ENCODE measurements around the gene KCND3. TPM values are rescaled to one million over a fixed set of nuclear protein-coding genes. Genes with fewer than 3 reads are reported as not detected.

The KCND3 gene
- polyA plus RNA-seq, 2 donors: 0.57 to 1.6 TPM

DNA sequence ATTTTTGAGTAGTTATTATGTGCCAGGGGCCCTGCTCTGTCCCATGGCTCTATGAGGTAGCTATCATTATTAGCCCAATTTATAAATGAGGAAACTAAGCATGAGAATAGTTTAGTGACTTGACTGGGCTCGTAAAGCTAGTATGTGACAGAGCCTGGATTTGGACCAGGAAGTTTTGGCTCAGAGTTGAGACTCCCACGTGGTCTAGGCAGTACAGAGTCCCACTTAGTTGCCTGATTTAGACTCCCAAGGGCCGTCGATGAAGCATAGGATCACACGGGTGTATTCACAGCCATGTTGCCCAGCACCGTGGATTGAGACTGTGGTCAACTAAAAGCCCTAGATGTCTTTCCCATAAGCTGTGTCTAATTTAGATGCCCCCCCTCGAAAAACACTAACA lies 152.1 kb downstream of the KCND3 start:
- 58 to 64% methylated on average over 7 of the region's 7 CpGs for WGBS, 2 donors
- no peaks in the 10 kb centered on the region for H3K27me3 ChIP-seq (ENCODE audit: control insufficient read depth in 1 of 2, insufficient read depth in 2 of 2, low read length in 2 of 2)
- H3K9me3 ChIP-seq (ENCODE audit: control insufficient read depth in 2 of 2, insufficient read depth in 1 of 2, low read depth in 1 of 2, low read length in 1 of 2): no peaks in the 10 kb centered on the region
- H3K36me3 ChIP-seq (ENCODE audit: control insufficient read depth in 2 of 2, insufficient read depth in 2 of 2, low read length in 1 of 2): no peaks in the 10 kb centered on the region
- no peak overlapping the region for H3K27ac ChIP-seq (ENCODE audit: low read depth in 2 of 2, low read length in 1 of 2)
- no peaks in the 10 kb centered on the region for H3K4me1 ChIP-seq (ENCODE audit: control insufficient read depth in 2 of 2, insufficient read depth in 2 of 2, low read length in 1 of 2)
- no peak overlapping the region for H3K4me3 ChIP-seq (ENCODE audit: low read depth in 1 of 2, low read length in 2 of 2)

DNA sequence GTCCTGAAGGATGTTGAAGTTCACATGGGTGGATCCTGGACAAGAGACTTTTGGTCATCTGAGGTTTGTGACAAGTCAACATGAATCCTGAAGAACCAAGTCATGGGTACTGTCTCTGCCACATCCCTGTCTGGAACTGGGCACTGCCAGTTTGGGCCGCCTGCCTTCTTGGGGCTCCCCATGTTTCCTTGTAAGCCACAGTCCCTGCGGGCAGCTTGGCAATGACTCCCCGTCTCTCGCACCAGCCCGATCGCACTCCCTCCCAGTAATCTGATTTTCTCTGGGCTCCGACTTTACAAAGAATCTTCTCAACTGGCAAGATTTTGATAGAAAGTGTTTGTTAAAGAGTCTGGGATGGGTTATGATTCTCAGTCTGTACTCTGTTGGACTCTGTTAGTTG lies 153.4 kb downstream of the KCND3 start:
- no peaks in the 10 kb centered on the region for H3K4me1 ChIP-seq (ENCODE audit: control insufficient read depth in 2 of 2, insufficient read depth in 2 of 2, low read length in 1 of 2)
- no peak overlapping the region for H3K4me3 ChIP-seq (ENCODE audit: low read depth in 1 of 2, low read length in 2 of 2)
- no peak overlapping the region for H3K27ac ChIP-seq (ENCODE audit: low read depth in 2 of 2, low read length in 1 of 2)
- no peaks in the 10 kb centered on the region for H3K27me3 ChIP-seq (ENCODE audit: control insufficient read depth in 1 of 2, insufficient read depth in 2 of 2, low read length in 2 of 2)
- WGBS, 2 donors: 94 to 96% methylated on average over 7 of the region's 7 CpGs
- H3K9me3 ChIP-seq (ENCODE audit: control insufficient read depth in 2 of 2, insufficient read depth in 1 of 2, low read depth in 1 of 2, low read length in 1 of 2): no peaks in the 10 kb centered on the region
- no peaks in the 10 kb centered on the region for H3K36me3 ChIP-seq (ENCODE audit: control insufficient read depth in 2 of 2, insufficient read depth in 2 of 2, low read length in 1 of 2)

DNA sequence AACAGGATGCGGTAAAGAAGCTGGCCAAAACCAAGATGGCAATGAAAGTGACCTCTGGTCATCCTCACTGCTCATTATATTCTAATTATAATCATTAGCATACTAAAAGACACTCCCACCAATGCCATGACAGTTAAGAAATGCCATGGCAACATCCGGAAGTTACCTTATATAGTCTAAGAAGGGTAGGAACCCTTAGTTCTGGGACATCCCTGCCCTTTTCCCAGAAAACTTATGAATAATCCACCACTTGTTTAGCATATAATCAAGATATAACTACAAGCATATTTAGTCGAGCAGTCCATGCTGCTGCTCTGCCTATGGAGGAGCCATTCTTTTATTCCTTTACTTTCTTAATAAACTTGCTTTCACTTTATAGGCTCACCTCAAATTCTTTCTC lies 154.0 kb downstream of the KCND3 start:
- Histone ChIP-seq H3K27ac (ENCODE audit: low read depth in 2 of 2, low read length in 1 of 2) (no peak overlapping the region), H3K4me3 (ENCODE audit: low read depth in 1 of 2, low read length in 2 of 2) (no peak overlapping the region), H3K9me3 (ENCODE audit: control insufficient read depth in 2 of 2, insufficient read depth in 1 of 2, low read depth in 1 of 2, low read length in 1 of 2) (no peaks in the 10 kb centered on the region), H3K4me1 (ENCODE audit: control insufficient read depth in 2 of 2, insufficient read depth in 2 of 2, low read length in 1 of 2) (no peaks in the 10 kb centered on the region), H3K27me3 (ENCODE audit: control insufficient read depth in 1 of 2, insufficient read depth in 2 of 2, low read length in 2 of 2) (no peaks in the 10 kb centered on the region), H3K36me3 (ENCODE audit: control insufficient read depth in 2 of 2, insufficient read depth in 2 of 2, low read length in 1 of 2) (no peaks in the 10 kb centered on the region)
- 87 to 95% methylated on average over 3 of the region's 3 CpGs for WGBS, 2 donors

DNA sequence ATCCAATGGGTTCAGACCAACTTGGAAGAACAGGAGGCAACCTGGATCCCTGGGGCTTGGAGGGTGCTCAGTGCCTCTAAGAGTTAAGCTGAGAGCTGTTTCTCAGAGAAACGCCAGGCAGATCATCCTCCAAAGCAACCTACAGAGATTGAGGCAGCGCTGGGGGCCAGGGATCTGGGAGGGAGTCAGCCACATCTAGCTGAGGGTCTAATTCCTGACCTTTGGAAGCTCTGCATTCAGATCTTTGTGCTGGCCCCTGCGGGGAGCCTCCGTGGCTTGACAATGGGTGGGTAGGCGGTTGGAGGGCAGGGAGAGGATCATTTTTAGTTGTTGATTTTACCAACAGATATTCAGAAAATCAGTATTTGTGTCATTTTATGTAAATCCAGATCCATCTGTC lies 154.5 kb downstream of the KCND3 start:
- Histone ChIP-seq H3K4me3 (ENCODE audit: low read depth in 1 of 2, low read length in 2 of 2) (no peak overlapping the region), H3K9me3 (ENCODE audit: control insufficient read depth in 2 of 2, insufficient read depth in 1 of 2, low read depth in 1 of 2, low read length in 1 of 2) (no peaks in the 10 kb centered on the region), H3K4me1 (ENCODE audit: control insufficient read depth in 2 of 2, insufficient read depth in 2 of 2, low read length in 1 of 2) (no peaks in the 10 kb centered on the region), H3K27ac (ENCODE audit: low read depth in 2 of 2, low read length in 1 of 2) (no peak overlapping the region), H3K36me3 (ENCODE audit: control insufficient read depth in 2 of 2, insufficient read depth in 2 of 2, low read length in 1 of 2) (no peaks in the 10 kb centered on the region), H3K27me3 (ENCODE audit: control insufficient read depth in 1 of 2, insufficient read depth in 2 of 2, low read length in 2 of 2) (no peaks in the 10 kb centered on the region)
- WGBS, 2 donors: 74 to 81% methylated on average over 5 of the region's 5 CpGs

DNA sequence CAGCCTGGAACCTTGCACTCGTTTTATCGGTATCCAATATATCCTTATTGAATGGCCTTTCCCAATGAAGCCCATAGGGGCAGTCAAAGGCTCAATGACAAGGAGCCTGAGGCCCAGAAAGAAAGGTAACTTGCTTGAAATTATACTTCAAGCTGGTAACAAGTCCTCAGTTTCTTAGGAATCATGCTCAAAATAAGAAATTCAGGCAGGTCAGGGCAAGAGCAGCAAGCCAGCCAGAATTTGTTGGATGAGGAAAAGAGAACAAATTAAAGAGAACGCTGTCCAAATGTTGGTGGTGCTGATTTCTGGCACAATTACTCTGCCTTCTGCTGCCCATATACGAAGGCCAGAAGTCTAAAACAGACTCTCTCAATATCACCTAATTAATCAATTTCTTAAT lies 156.1 kb downstream of the KCND3 start:
- H3K4me3 ChIP-seq (ENCODE audit: low read depth in 1 of 2, low read length in 2 of 2): no peak overlapping the region
- H3K36me3 ChIP-seq (ENCODE audit: control insufficient read depth in 2 of 2, insufficient read depth in 2 of 2, low read length in 1 of 2): no peaks in the 10 kb centered on the region
- H3K27ac ChIP-seq (ENCODE audit: low read depth in 2 of 2, low read length in 1 of 2): no peak overlapping the region
- no peaks in the 10 kb centered on the region for H3K4me1 ChIP-seq (ENCODE audit: control insufficient read depth in 2 of 2, insufficient read depth in 2 of 2, low read length in 1 of 2)
- no peaks in the 10 kb centered on the region for H3K9me3 ChIP-seq (ENCODE audit: control insufficient read depth in 2 of 2, insufficient read depth in 1 of 2, low read depth in 1 of 2, low read length in 1 of 2)
- no peaks in the 10 kb centered on the region for H3K27me3 ChIP-seq (ENCODE audit: control insufficient read depth in 1 of 2, insufficient read depth in 2 of 2, low read length in 2 of 2)
- 64 to 69% methylated on average over 4 of the region's 4 CpGs for WGBS, 2 donors

DNA sequence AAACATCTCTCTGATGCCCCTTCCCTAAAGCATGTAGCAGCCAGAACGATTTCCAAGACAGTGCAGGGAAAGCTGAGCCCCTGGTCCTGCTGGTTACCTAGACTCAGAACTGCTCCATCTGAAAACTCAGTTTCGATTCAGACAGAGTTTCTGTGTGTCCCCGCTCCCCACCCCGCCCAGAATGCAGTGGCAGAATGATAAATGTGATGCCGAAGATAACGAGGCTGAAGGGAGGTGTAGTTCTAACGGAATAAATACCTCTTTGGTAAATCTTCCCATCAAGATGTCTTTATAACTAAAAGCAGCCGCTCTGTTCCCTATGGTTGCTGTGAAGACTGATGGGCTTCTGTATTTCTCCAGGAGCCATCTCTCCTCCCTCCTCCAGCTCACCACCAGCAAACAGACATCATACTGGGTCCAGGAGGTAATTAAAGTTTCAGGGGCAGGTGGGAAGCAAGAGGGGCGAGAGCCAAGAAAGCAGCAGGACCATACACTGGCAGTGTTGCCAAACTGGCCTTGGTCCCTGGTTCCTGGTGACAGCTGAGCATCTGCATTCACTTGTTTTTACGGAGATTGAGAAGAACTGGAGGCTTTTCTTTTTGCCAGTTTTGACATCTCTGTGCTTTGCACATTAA lies 156.8 kb downstream of the KCND3 start:
- H3K9me3 ChIP-seq (ENCODE audit: control insufficient read depth in 2 of 2, insufficient read depth in 1 of 2, low read depth in 1 of 2, low read length in 1 of 2): no peaks in the 10 kb centered on the region
- WGBS, 2 donors: 73 to 82% methylated on average over 10 of the region's 10 CpGs
- H3K4me1 ChIP-seq (ENCODE audit: control insufficient read depth in 2 of 2, insufficient read depth in 2 of 2, low read length in 1 of 2): no peaks in the 10 kb centered on the region
- no peak overlapping the region for H3K4me3 ChIP-seq (ENCODE audit: low read depth in 1 of 2, low read length in 2 of 2)
- no peaks in the 10 kb centered on the region for H3K27me3 ChIP-seq (ENCODE audit: control insufficient read depth in 1 of 2, insufficient read depth in 2 of 2, low read length in 2 of 2)
- no peaks in the 10 kb centered on the region for H3K36me3 ChIP-seq (ENCODE audit: control insufficient read depth in 2 of 2, insufficient read depth in 2 of 2, low read length in 1 of 2)
- no peak overlapping the region for H3K27ac ChIP-seq (ENCODE audit: low read depth in 2 of 2, low read length in 1 of 2)

DNA sequence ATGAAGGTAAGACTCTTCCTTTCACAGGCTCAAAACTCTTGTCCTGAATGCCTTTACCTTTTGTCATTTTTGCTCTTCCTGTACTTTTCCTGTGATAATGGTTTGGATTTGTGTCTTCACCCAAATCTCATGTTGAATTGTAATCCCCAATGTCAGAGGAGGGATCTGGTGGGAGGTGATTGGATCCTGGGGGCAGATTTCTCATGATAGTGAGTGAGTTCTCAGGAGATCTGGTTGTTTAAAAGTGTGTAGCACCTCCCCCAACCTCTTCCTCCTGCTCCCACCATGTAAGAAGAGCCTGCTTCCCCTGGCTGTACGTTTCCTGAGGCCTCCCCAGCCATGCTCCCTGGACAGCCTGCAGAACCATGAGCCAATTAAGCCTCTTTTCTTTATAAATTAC lies 158.3 kb downstream of the KCND3 start:
- H3K27me3 ChIP-seq (ENCODE audit: control insufficient read depth in 1 of 2, insufficient read depth in 2 of 2, low read length in 2 of 2): no peaks in the 10 kb centered on the region
- no peaks in the 10 kb centered on the region for H3K36me3 ChIP-seq (ENCODE audit: control insufficient read depth in 2 of 2, insufficient read depth in 2 of 2, low read length in 1 of 2)
- no peak overlapping the region for H3K4me3 ChIP-seq (ENCODE audit: low read depth in 1 of 2, low read length in 2 of 2)
- H3K27ac ChIP-seq (ENCODE audit: low read depth in 2 of 2, low read length in 1 of 2): no peak overlapping the region
- 6 to 32% methylated on average over 1 of the region's 1 CpG for WGBS, 2 donors
- H3K9me3 ChIP-seq (ENCODE audit: control insufficient read depth in 2 of 2, insufficient read depth in 1 of 2, low read depth in 1 of 2, low read length in 1 of 2): no peaks in the 10 kb centered on the region
- no peaks in the 10 kb centered on the region for H3K4me1 ChIP-seq (ENCODE audit: control insufficient read depth in 2 of 2, insufficient read depth in 2 of 2, low read length in 1 of 2)

DNA sequence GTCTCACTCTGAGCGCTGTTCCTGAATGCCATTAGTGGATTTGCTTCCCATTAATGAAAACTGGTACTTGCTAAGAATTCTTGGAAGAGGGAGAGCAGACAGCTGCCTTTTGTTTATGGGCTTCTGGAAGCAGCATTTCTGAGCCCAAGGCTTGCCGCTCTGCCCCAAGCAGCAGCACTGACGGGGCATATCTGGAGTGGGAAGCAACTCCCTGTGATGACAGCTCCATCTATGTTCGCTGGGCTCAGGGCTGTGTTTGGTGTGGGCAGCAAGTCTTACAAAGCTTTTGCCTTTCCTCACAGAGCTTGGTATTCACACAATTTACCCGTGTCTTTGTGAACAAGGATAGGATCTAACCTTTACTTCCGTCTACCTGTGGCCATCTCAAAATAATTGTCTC lies 161.5 kb downstream of the KCND3 start:
- 65 to 77% methylated on average over 6 of the region's 6 CpGs for WGBS, 2 donors
- H3K27ac ChIP-seq (ENCODE audit: low read depth in 2 of 2, low read length in 1 of 2): no peak overlapping the region
- H3K9me3 ChIP-seq (ENCODE audit: control insufficient read depth in 2 of 2, insufficient read depth in 1 of 2, low read depth in 1 of 2, low read length in 1 of 2): no peaks in the 10 kb centered on the region
- H3K36me3 ChIP-seq (ENCODE audit: control insufficient read depth in 2 of 2, insufficient read depth in 2 of 2, low read length in 1 of 2): no peaks in the 10 kb centered on the region
- no peak overlapping the region for H3K4me3 ChIP-seq (ENCODE audit: low read depth in 1 of 2, low read length in 2 of 2)
- H3K4me1 ChIP-seq (ENCODE audit: control insufficient read depth in 2 of 2, insufficient read depth in 2 of 2, low read length in 1 of 2): no peaks in the 10 kb centered on the region
- H3K27me3 ChIP-seq (ENCODE audit: control insufficient read depth in 1 of 2, insufficient read depth in 2 of 2, low read length in 2 of 2): no peaks in the 10 kb centered on the region

DNA sequence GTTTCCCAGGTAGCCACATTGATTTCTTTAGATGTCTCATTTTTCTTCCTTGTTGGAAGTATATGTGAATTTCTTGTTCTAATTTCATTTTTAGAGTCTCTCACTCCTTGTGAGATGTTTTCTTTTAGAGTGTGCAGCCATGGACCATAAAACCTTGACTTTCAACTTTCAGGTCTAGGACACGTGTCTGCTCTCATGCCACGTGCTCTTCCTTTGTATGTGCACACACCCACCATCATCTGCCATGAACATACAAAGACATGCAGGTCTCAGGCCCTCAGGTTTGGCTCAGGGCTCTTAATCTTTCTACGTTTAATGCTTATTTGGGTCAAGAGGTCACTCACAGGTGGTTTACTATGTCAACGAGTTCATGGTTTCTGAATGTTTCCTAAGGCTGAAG lies 163.2 kb downstream of the KCND3 start:
- H3K36me3 ChIP-seq (ENCODE audit: control insufficient read depth in 2 of 2, insufficient read depth in 2 of 2, low read length in 1 of 2): no peaks in the 10 kb centered on the region
- H3K4me3 ChIP-seq (ENCODE audit: low read depth in 1 of 2, low read length in 2 of 2): no peak overlapping the region
- no peaks in the 10 kb centered on the region for H3K27me3 ChIP-seq (ENCODE audit: control insufficient read depth in 1 of 2, insufficient read depth in 2 of 2, low read length in 2 of 2)
- no peaks in the 10 kb centered on the region for H3K4me1 ChIP-seq (ENCODE audit: control insufficient read depth in 2 of 2, insufficient read depth in 2 of 2, low read length in 1 of 2)
- no peaks in the 10 kb centered on the region for H3K9me3 ChIP-seq (ENCODE audit: control insufficient read depth in 2 of 2, insufficient read depth in 1 of 2, low read depth in 1 of 2, low read length in 1 of 2)
- H3K27ac ChIP-seq (ENCODE audit: low read depth in 2 of 2, low read length in 1 of 2): no peak overlapping the region
- 66 to 72% methylated on average over 4 of the region's 4 CpGs for WGBS, 2 donors

DNA sequence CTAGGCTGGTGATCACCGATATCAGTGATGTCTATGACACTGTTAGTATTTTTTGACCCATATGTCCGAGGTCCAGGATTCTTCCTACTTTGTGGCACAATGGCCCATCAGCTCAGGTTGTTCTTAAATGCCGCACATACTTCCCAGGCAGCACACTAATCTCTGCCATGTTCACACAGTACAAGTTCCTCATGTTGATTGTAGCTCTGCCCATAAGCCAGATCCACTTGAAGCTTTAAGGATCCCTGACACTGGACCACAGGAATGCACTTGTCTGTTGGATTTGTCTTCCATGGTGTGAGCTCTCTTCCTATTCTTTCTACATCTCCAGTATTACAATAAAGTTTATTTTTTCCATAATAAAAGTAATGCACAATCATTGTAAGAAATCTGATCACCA lies 164.3 kb downstream of the KCND3 start:
- H3K4me1 ChIP-seq (ENCODE audit: control insufficient read depth in 2 of 2, insufficient read depth in 2 of 2, low read length in 1 of 2): no peaks in the 10 kb centered on the region
- no peaks in the 10 kb centered on the region for H3K9me3 ChIP-seq (ENCODE audit: control insufficient read depth in 2 of 2, insufficient read depth in 1 of 2, low read depth in 1 of 2, low read length in 1 of 2)
- no peak overlapping the region for H3K27ac ChIP-seq (ENCODE audit: low read depth in 2 of 2, low read length in 1 of 2)
- H3K4me3 ChIP-seq (ENCODE audit: low read depth in 1 of 2, low read length in 2 of 2): no peak overlapping the region
- no peaks in the 10 kb centered on the region for H3K36me3 ChIP-seq (ENCODE audit: control insufficient read depth in 2 of 2, insufficient read depth in 2 of 2, low read length in 1 of 2)
- WGBS, 2 donors: 93 to 94% methylated on average over 3 of the region's 3 CpGs
- H3K27me3 ChIP-seq (ENCODE audit: control insufficient read depth in 1 of 2, insufficient read depth in 2 of 2, low read length in 2 of 2): no peaks in the 10 kb centered on the region

Measured in esophagus (tissue), 2 donors.